ENCODE measurements around the gene ADAMTS2.

ADAMTS2 gene

GRCh38 chr5:179311091-179311470 lies 34.2 kb downstream of the ADAMTS2 start:
- DNase-seq, result no peak

GRCh38 chr5:179310439-179311090 lies 34.7 kb downstream of the ADAMTS2 start:
- no peak for DNase-seq

- DNase-seq, result no peak
Observed at GRCh38 chr5:179309751-179310320, 35.4 kb downstream of the ADAMTS2 start.

- no peak for DNase-seq
Observed at GRCh38 chr5:179309383-179309670, 35.9 kb downstream of the ADAMTS2 start.

- no peak for DNase-seq
Observed at GRCh38 chr5:179308563-179309382, 36.5 kb downstream of the ADAMTS2 start.

- DNase-seq, result no peak
Observed at GRCh38 chr5:179307931-179308471, 37.3 kb downstream of the ADAMTS2 start.

GRCh38 chr5:179307013-179307800 lies 38.1 kb downstream of the ADAMTS2 start:
- no peak for DNase-seq

- DNase-seq, result no peak
Observed at GRCh38 chr5:179306191-179307012, 38.9 kb downstream of the ADAMTS2 start.

GRCh38 chr5:179304871-179305270 lies 40.4 kb downstream of the ADAMTS2 start:
- no peak for DNase-seq

- DNase-seq, result no peak
Observed at GRCh38 chr5:179304466-179304865, 40.8 kb downstream of the ADAMTS2 start.

GRCh38 chr5:179303451-179304200 lies 41.6 kb downstream of the ADAMTS2 start:
- no peak for DNase-seq

GRCh38 chr5:179302499-179303185 lies 42.6 kb downstream of the ADAMTS2 start:
- no peak for DNase-seq

- no peak for DNase-seq
Observed at GRCh38 chr5:179301796-179302195, 43.5 kb downstream of the ADAMTS2 start.

- no peak for DNase-seq
Observed at GRCh38 chr5:179301376-179301775, 43.9 kb downstream of the ADAMTS2 start.

GRCh38 chr5:179300581-179301180 lies 44.6 kb downstream of the ADAMTS2 start:
- DNase-seq, result no peak

GRCh38 chr5:179298181-179298993 lies 46.9 kb downstream of the ADAMTS2 start:
- no peak for DNase-seq

GRCh38 chr5:179297486-179298180 lies 47.6 kb downstream of the ADAMTS2 start:
- DNase-seq, result no peak

- no peak for DNase-seq
Observed at GRCh38 chr5:179297026-179297425, 48.2 kb downstream of the ADAMTS2 start.
